SK-N-SH treated with all-trans-retinoic acid at 6 μM for 48 hours (cell line): Measurements from ENCODE around the gene CRACR2A.

Experiments used
- ATAC-seq: fragments of 200-7000 bp; cut with Tn5 transposase; 3 replicates; pipeline ENCODE4 v1.9.1; 2020; ENCODE audit warnings: mild to moderate bottlenecking, moderate library complexity
- BACH2 ChIP-seq: fragments of 250-450 bp; sonication (Bioruptor Pico); IDR thresholded peaks from 2 replicates; pipeline ENCODE4 v1.9.0; 2021; ENCODE audit warnings: mild to moderate bottlenecking, borderline replicate concordance
- CSDC2 ChIP-seq: fragments of 250-450 bp; sonication (Bioruptor Pico); IDR thresholded peaks from 2 replicates; pipeline ENCODE4 v1.5.0; 2020; ENCODE audit warnings: mild to moderate bottlenecking, moderate library complexity
- ESRRG ChIP-seq: fragments of 250-450 bp; sonication (Bioruptor Pico); IDR thresholded peaks from 2 replicates; pipeline ENCODE4 v1.6.1; 2021; ENCODE audit warnings: mild to moderate bottlenecking
- GLIS3 ChIP-seq: fragments of 250-450 bp; sonication (Bioruptor Pico); IDR thresholded peaks from 2 replicates; pipeline ENCODE4 v1.5.0; 2020; ENCODE audit warnings: mild to moderate bottlenecking, moderate library complexity
- ISL1 ChIP-seq: fragments of 250-450 bp; sonication (Bioruptor Pico); IDR thresholded peaks from 2 replicates; pipeline ENCODE4 v2.1.2; 2022; ENCODE audit warnings: mild to moderate bottlenecking, moderate library complexity
- OSR1 ChIP-seq: fragments of 250-450 bp; sonication (Bioruptor Pico); IDR thresholded peaks from 2 replicates; pipeline ENCODE4 v1.8.0; 2022; ENCODE audit warnings: moderate library complexity, mild to moderate bottlenecking, inconsistent platforms
- PPARA ChIP-seq: fragments of 250-450 bp; sonication (Bioruptor Pico); IDR thresholded peaks from 2 replicates; pipeline ENCODE4 v1.5.0; 2020; ENCODE audit warnings: mild to moderate bottlenecking, borderline replicate concordance
- RARB ChIP-seq: fragments of 250-450 bp; sonication (Bioruptor Pico); IDR thresholded peaks from 2 replicates; pipeline ENCODE4 v1.8.0; 2021; ENCODE audit warnings: mild to moderate bottlenecking, moderate library complexity
- SNAI2 ChIP-seq: fragments of 250-450 bp; sonication (Bioruptor Pico); IDR thresholded peaks from 2 replicates; pipeline ENCODE4 v1.5.0; 2020; ENCODE audit warnings: mild to moderate bottlenecking, moderate library complexity
- TCF4 ChIP-seq: fragments of 250-450 bp; sonication (Bioruptor Pico); IDR thresholded peaks from 2 replicates; pipeline ENCODE4 v1.8.0; 2021; ENCODE audit warnings: mild to moderate bottlenecking, moderate library complexity, borderline replicate concordance
- ZC3H10 ChIP-seq: fragments of 250-450 bp; sonication (Bioruptor Pico); IDR thresholded peaks from 2 replicates; pipeline ENCODE4 v1.5.1; 2021; ENCODE audit warnings: mild to moderate bottlenecking, moderate library complexity
- ZFP3 ChIP-seq: fragments of 250-450 bp; sonication (Bioruptor Pico); IDR thresholded peaks from 2 replicates; pipeline ENCODE4 v1.5.0; 2020; ENCODE audit warnings: mild to moderate bottlenecking, moderate library complexity
- ZFP30 ChIP-seq: fragments of 450-650 bp; formaldehyde crosslinking; IDR thresholded peaks from 2 replicates; pipeline ENCODE4 v1.5.0; 2022; ENCODE audit warnings: mild to moderate bottlenecking, moderate library complexity
- ZNF565 ChIP-seq: fragments of 450-650 bp; formaldehyde crosslinking; conservative IDR thresholded peaks from 2 replicates; pipeline ENCODE4 v1.5.0; 2020; ENCODE audit warnings: low read depth, mild to moderate bottlenecking, moderate library complexity
- ZNF70 ChIP-seq: fragments of 450-650 bp; formaldehyde crosslinking; IDR thresholded peaks from 2 replicates; pipeline ENCODE4 v1.5.0; 2020; ENCODE audit warnings: mild to moderate bottlenecking, moderate library complexity
- ZNF8 ChIP-seq: fragments of 450-650 bp; formaldehyde crosslinking; IDR thresholded peaks from 2 replicates; pipeline ENCODE4 v1.5.0; 2020; ENCODE audit warnings: mild to moderate bottlenecking, moderate library complexity
- TF ChIP-seq, protein P1 (sequence below): fragments of 250-450 bp; sonication (Bioruptor Pico); IDR thresholded peaks from 2 replicates; pipeline ENCODE4 v1.5.1; 2021; ENCODE audit warnings: mild to moderate bottlenecking, moderate library complexity
- TF ChIP-seq, protein P2 (sequence below): fragments of 250-450 bp; sonication (Bioruptor Pico); IDR thresholded peaks from 2 replicates; pipeline ENCODE4 v1.5.0; 2020; ENCODE audit warnings: mild to moderate bottlenecking, moderate library complexity
- TF ChIP-seq, protein P3 (sequence below): fragments of 250-450 bp; sonication (Bioruptor Pico); IDR thresholded peaks from 2 replicates; pipeline ENCODE4 v1.5.1; 2020; ENCODE audit warnings: low read depth, mild to moderate bottlenecking, moderate library complexity
- TF ChIP-seq, protein P4 (sequence below): fragments of 250-450 bp; sonication (Bioruptor Pico); IDR thresholded peaks from 2 replicates; pipeline ENCODE4 v1.8.0; 2020; ENCODE audit warnings: mild to moderate bottlenecking, moderate library complexity, borderline replicate concordance

CRACR2A gene

DNA sequence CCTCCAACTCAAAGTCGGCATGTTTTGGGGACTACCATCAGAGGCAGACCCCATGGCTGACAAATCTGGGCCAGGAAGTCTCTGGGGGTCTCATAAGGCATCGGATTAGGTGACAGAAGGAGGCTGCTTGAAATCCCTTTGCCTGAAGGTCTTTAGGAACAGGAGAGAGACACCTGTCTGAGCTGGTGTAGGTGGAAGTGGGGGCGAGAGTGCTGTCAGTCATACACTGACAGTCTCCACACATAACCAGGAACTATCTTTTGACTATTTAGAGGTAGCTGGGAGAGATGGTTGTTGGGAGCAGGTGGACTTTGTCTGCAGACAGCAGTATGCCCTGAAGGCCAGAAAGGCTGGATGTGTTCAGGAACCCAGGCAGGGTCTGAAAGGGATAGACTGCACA is 163.2 kb downstream of the CRACR2A start:
- ATAC-seq, result no peak
- TF ChIP-seq GLIS3 (CRISPR knock-in tag) (no peak), TCF4 (no peak), OSR1 (CRISPR knock-in tag) (no peak), ESRRG (CRISPR knock-in tag) (no peak), SNAI2 (CRISPR knock-in tag) (no peak), ZNF70 (CRISPR knock-in tag) (no peak), ZFP3 (CRISPR knock-in tag) (no peak), CSDC2 (CRISPR knock-in tag) (no peak), ISL1 (CRISPR knock-in tag) (no peak), ZNF8 (CRISPR knock-in tag) (no peak), ZC3H10 (CRISPR knock-in tag) (no peak), BACH2 (no peak), RARB (CRISPR knock-in tag) (no peak), ZFP30 (CRISPR knock-in tag) (no peak)
- TF ChIP-seq, protein P1, sequence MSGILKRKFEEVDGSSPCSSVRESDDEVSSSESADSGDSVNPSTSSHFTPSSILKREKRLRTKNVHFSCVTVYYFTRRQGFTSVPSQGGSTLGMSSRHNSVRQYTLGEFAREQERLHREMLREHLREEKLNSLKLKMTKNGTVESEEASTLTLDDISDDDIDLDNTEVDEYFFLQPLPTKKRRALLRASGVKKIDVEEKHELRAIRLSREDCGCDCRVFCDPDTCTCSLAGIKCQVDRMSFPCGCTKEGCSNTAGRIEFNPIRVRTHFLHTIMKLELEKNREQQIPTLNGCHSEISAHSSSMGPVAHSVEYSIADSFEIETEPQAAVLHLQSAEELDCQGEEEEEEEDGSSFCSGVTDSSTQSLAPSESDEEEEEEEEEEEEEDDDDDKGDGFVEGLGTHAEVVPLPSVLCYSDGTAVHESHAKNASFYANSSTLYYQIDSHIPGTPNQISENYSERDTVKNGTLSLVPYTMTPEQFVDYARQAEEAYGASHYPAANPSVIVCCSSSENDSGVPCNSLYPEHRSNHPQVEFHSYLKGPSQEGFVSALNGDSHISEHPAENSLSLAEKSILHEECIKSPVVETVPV (CRISPR knock-in tag), result no peak
- TF ChIP-seq, protein P2, sequence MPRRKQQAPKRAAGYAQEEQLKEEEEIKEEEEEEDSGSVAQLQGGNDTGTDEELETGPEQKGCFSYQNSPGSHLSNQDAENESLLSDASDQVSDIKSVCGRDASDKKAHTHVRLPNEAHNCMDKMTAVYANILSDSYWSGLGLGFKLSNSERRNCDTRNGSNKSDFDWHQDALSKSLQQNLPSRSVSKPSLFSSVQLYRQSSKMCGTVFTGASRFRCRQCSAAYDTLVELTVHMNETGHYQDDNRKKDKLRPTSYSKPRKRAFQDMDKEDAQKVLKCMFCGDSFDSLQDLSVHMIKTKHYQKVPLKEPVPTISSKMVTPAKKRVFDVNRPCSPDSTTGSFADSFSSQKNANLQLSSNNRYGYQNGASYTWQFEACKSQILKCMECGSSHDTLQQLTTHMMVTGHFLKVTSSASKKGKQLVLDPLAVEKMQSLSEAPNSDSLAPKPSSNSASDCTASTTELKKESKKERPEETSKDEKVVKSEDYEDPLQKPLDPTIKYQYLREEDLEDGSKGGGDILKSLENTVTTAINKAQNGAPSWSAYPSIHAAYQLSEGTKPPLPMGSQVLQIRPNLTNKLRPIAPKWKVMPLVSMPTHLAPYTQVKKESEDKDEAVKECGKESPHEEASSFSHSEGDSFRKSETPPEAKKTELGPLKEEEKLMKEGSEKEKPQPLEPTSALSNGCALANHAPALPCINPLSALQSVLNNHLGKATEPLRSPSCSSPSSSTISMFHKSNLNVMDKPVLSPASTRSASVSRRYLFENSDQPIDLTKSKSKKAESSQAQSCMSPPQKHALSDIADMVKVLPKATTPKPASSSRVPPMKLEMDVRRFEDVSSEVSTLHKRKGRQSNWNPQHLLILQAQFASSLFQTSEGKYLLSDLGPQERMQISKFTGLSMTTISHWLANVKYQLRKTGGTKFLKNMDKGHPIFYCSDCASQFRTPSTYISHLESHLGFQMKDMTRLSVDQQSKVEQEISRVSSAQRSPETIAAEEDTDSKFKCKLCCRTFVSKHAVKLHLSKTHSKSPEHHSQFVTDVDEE (CRISPR knock-in tag), result no peak
- TF ChIP-seq, protein P3, sequence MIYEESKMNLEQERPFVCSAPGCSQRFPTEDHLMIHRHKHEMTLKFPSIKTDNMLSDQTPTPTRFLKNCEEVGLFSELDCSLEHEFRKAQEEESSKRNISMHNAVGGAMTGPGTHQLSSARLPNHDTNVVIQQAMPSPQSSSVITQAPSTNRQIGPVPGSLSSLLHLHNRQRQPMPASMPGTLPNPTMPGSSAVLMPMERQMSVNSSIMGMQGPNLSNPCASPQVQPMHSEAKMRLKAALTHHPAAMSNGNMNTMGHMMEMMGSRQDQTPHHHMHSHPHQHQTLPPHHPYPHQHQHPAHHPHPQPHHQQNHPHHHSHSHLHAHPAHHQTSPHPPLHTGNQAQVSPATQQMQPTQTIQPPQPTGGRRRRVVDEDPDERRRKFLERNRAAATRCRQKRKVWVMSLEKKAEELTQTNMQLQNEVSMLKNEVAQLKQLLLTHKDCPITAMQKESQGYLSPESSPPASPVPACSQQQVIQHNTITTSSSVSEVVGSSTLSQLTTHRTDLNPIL (CRISPR knock-in tag), result no peak

DNA sequence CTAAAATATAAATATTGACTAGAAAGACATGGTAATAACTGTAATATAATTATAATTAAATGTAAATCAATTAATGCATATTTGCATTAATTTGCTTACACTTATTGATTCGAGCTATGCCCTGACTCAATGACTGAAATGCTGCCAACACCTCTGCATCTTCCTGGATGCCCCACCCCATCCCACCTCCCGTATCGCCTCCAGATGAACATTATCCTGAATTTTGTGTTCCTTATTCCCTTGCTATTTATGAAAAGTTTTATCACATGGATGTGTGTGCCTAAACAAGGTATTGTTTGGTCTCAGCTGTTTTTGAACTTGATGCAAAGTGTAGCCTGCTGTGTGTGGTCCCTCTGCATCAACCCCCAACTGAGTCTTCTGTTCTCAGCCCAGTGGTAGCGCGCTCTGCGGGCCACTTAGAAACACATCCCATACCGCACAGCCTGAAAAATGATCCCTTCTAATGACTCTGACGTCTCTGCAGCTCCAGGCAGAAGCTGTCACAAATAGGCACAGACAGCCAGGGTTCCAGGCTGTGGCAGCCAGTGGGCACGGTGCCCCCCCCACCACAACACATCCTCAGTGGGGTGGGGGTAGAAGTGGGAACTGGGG is 165.4 kb downstream of the CRACR2A start:
- no peak for TF ChIP-seq ZNF8 (CRISPR knock-in tag)
- no peak for TF ChIP-seq OSR1 (CRISPR knock-in tag)
- no peak for TF ChIP-seq ZFP30 (CRISPR knock-in tag)
- ATAC-seq, result no peak

DNA sequence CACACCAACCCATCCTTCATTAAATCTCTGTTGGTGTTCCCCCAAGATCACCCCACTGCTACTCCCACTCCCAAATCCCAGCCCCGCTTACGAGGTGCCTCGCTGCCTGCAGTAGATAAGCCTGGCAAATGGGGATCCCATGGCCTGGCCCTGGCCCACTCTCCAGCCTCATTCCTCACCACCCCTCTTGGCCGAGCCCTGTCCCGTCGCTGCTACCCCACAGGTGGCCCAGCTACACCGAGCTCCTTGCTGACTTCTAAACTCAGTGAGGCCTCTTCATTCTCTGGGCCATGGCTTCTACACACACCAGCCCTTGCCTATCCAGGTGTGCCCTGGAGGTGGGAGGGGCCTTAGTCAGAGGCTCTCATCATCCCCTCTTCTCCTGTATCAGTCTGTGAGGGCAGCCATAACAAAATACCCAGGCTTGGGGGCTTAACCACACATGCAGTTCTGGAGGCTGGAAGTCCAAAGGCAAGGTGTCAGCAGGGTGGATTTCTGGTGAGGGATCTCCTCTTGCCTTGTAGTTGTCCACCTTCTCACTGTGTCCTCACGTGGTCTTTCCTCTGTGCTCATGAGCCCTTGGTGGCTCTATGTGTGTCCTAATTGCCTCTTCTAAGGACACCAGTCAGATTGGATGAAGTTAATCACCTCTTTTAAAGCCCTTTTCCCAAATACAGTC is 169.1 kb downstream of the CRACR2A start:
- ATAC-seq, result no peak
- TF ChIP-seq CSDC2 (CRISPR knock-in tag) (no peak), OSR1 (CRISPR knock-in tag) (no peak), ZNF565 (CRISPR knock-in tag) (no peak), PPARA (CRISPR knock-in tag) (no peak), ESRRG (CRISPR knock-in tag) (no peak)
- TF ChIP-seq, protein P4, sequence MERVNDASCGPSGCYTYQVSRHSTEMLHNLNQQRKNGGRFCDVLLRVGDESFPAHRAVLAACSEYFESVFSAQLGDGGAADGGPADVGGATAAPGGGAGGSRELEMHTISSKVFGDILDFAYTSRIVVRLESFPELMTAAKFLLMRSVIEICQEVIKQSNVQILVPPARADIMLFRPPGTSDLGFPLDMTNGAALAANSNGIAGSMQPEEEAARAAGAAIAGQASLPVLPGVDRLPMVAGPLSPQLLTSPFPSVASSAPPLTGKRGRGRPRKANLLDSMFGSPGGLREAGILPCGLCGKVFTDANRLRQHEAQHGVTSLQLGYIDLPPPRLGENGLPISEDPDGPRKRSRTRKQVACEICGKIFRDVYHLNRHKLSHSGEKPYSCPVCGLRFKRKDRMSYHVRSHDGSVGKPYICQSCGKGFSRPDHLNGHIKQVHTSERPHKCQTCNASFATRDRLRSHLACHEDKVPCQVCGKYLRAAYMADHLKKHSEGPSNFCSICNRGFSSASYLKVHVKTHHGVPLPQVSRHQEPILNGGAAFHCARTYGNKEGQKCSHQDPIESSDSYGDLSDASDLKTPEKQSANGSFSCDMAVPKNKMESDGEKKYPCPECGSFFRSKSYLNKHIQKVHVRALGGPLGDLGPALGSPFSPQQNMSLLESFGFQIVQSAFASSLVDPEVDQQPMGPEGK (CRISPR knock-in tag), result no peak

DNA sequence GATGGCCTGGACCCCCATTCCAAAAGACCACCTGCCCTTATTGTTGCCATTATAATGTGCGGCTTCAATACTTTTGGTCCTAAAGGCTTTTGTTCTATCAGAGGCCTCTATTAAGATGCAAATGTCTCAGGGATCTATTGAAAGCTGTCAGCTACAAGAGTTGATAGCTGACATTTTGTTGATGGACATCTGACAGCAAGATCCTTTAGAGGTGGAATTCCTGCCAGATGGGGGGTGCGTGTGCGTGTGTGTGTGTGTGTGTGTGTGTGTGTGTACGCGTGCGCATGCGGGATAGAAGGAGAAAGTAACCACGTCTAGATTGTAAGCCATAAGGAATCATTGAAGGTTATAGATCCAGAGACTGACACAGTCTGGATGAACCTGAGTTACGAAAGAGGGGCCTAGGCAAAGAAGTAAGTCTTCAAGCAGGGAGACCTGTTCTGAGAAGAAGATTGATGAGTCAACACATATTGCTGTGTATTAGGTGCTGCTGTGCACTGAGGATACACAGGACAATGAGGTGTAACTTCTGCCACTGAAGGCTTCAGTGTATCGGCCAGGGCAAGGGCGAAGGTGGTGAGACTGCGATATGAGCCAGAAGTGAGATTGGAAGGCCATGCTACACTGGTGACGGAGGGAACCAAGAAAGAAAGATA is 172.7 kb downstream of the CRACR2A start:
- TF ChIP-seq SNAI2 (CRISPR knock-in tag), result no peak
- TF ChIP-seq, protein P1 (CRISPR knock-in tag), result no peak
- TF ChIP-seq, protein P4 (CRISPR knock-in tag), result no peak
- no peak for TF ChIP-seq ESRRG (CRISPR knock-in tag)
- no peak for ATAC-seq
